Measurements from ENCODE around the gene TROAP. TPM values are rescaled to one million over a fixed set of nuclear protein-coding genes. Genes with fewer than 3 reads are reported as not detected.

TROAP gene
- total RNA-seq, 3 donors from 2014 or later (not counting 1 experiment from before 2014, with no cell fraction given) = 0.58 to 3.0 (median 2.2) TPM

DNA sequence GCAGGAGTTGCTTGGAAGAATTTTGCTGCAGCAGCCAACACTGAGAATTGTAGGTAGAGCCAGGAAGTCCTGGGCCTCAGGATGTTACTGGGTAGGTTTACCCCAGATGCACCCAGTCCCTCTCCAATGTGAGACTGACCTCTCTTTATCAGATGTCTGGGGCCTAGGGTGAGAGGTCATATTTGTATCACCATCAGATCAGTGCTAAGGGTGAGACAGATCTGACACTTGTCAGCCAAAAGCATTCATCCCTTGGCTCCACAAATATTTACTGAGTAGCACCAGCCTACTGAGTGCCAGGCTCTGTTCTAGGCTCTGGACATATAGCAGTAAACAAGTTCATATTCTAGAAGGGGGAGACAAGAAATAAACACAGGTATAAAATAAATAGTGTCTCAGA is 4.3 kb downstream of the TROAP start:
- H3K27ac ChIP-seq (ENCODE audit: low read length) = no peak overlapping the region
- H3K4me1 ChIP-seq (ENCODE audit: control insufficient read depth, insufficient read depth, low read length) = peaks cover 11% of the 10 kb centered on the region
- no peaks in the 10 kb centered on the region for H3K9me3 Mint-ChIP-seq
- peaks cover 14 to 18% of the 10 kb centered on the region in 2 donors for H3K4me1 Mint-ChIP-seq
- H3K36me3 ChIP-seq (ENCODE audit: control insufficient read depth, insufficient read depth, low read length) = no peaks in the 10 kb centered on the region
- H3K4me3 Mint-ChIP-seq = no peak overlapping the region
- peaks cover 1% of the 10 kb centered on the region for H3K27me3 ChIP-seq (ENCODE audit: control insufficient read depth, insufficient read depth, low read length)
- ATAC-seq = no peak
- no peaks in the 10 kb centered on the region for H3K9me3 ChIP-seq (ENCODE audit: control insufficient read depth, insufficient read depth, low read length)
- peaks cover 7 to 9% of the 10 kb centered on the region in 2 donors for H3K27me3 Mint-ChIP-seq (ENCODE audit: low read depth in 2 of 2)
- no peak overlapping the region for H3K4me3 ChIP-seq (ENCODE audit: low read length)
- DNase-seq = no peak
- no peaks in the 10 kb centered on the region for H3K36me3 Mint-ChIP-seq
- TF ChIP-seq, protein P1, sequence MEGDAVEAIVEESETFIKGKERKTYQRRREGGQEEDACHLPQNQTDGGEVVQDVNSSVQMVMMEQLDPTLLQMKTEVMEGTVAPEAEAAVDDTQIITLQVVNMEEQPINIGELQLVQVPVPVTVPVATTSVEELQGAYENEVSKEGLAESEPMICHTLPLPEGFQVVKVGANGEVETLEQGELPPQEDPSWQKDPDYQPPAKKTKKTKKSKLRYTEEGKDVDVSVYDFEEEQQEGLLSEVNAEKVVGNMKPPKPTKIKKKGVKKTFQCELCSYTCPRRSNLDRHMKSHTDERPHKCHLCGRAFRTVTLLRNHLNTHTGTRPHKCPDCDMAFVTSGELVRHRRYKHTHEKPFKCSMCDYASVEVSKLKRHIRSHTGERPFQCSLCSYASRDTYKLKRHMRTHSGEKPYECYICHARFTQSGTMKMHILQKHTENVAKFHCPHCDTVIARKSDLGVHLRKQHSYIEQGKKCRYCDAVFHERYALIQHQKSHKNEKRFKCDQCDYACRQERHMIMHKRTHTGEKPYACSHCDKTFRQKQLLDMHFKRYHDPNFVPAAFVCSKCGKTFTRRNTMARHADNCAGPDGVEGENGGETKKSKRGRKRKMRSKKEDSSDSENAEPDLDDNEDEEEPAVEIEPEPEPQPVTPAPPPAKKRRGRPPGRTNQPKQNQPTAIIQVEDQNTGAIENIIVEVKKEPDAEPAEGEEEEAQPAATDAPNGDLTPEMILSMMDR (IDR thresholded peaks at IDR 0.05) = no peak
- H3K27ac Mint-ChIP-seq = no peak overlapping the region
- intact Hi-C loops (cut with micrococcal nuclease) = no loop called here

DNA sequence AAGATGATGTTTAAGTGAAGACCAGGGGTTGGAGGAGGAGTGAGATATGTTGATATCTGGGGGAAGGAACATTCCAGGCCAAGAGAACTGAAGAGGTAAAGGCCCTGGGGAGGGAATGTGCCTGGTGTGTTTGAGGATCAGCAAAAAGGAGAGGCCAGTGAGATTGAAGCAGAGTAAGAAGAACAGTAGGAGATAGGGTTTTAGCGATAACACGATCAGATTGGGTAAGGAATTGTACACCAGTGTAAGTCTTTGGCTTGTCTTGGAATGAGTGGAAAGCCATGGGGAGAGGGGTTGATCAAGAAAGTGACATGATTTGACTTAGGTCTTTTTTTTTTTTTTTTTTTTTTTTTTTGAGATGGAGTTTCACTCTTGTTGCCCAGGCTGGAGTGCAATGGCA is 4.8 kb downstream of the TROAP start:
- WGBS (ENCODE audit: insufficient coverage) = 100% methylated on average over 2 of the region's 2 CpGs
- Histone ChIP-seq H3K9me3 (ENCODE audit: control insufficient read depth, insufficient read depth, low read length) (no peaks in the 10 kb centered on the region), H3K27me3 (ENCODE audit: control insufficient read depth, insufficient read depth, low read length) (peaks cover 3% of the 10 kb centered on the region), H3K36me3 (ENCODE audit: control insufficient read depth, insufficient read depth, low read length) (no peaks in the 10 kb centered on the region), H3K4me3 (ENCODE audit: low read length) (no peak overlapping the region), H3K4me1 (ENCODE audit: control insufficient read depth, insufficient read depth, low read length) (peaks cover 14% of the 10 kb centered on the region), H3K27ac (ENCODE audit: low read length) (no peak overlapping the region)
- TF ChIP-seq, protein P1 (IDR thresholded peaks at IDR 0.05) = no peak
- H3K36me3 Mint-ChIP-seq = no peaks in the 10 kb centered on the region
- intact Hi-C loops (cut with micrococcal nuclease) = no loop called here
- ATAC-seq (no peak), DNase-seq (no peak)
- H3K27me3 Mint-ChIP-seq (ENCODE audit: low read depth in 2 of 2) = peaks cover 13% of the 10 kb centered on the region in 2 donors
- no peak overlapping the region for H3K4me3 Mint-ChIP-seq
- H3K4me1 Mint-ChIP-seq = peaks cover 9 to 20% of the 10 kb centered on the region in 2 donors
- no peaks in the 10 kb centered on the region for H3K9me3 Mint-ChIP-seq
- no peak overlapping the region for H3K27ac Mint-ChIP-seq

DNA sequence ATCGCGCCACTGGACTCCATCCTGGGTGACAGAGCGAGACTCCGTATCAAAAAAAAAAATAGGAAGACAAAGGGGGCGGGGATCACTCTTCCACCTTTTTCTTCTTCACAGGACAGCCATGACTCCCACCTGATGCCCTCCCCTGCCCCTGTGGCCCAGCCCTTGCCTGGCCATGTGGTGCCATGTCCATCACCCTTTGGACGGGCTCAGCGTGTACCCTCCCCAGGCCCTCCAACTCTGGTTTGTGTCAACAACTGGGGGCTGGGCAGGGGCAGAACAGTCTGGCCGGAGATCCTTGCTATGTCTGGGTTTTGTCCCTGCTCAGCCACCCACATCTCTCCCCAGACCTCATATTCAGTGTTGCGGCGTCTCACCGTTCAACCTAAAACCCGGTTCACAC is 5.8 kb downstream of the TROAP start:
- no peak overlapping the region for H3K27ac ChIP-seq (ENCODE audit: low read length)
- intact Hi-C loops (cut with micrococcal nuclease) = no loop called here
- Mint-ChIP-seq H3K27ac (no peak overlapping the region), H3K9me3 (no peaks in the 10 kb centered on the region), H3K4me3 (no peak overlapping the region), H3K36me3 (no peaks in the 10 kb centered on the region), H3K4me1 (peaks cover 0 to 16% of the 10 kb centered on the region in 2 donors), H3K27me3 (ENCODE audit: low read depth in 2 of 2) (peaks cover 17% of the 10 kb centered on the region in 2 donors)
- DNase-seq (no peak), ATAC-seq (no peak)
- H3K27me3 ChIP-seq (ENCODE audit: control insufficient read depth, insufficient read depth, low read length) = peaks cover 8% of the 10 kb centered on the region
- no peak overlapping the region for H3K4me3 ChIP-seq (ENCODE audit: low read length)
- H3K36me3 ChIP-seq (ENCODE audit: control insufficient read depth, insufficient read depth, low read length) = no peaks in the 10 kb centered on the region
- H3K9me3 ChIP-seq (ENCODE audit: control insufficient read depth, insufficient read depth, low read length) = no peaks in the 10 kb centered on the region
- WGBS (ENCODE audit: insufficient coverage) = 97% methylated on average over 8 of the region's 12 CpGs
- TF ChIP-seq, protein P1 (IDR thresholded peaks at IDR 0.05) = no peak
- peaks cover 12% of the 10 kb centered on the region for H3K4me1 ChIP-seq (ENCODE audit: control insufficient read depth, insufficient read depth, low read length)

DNA sequence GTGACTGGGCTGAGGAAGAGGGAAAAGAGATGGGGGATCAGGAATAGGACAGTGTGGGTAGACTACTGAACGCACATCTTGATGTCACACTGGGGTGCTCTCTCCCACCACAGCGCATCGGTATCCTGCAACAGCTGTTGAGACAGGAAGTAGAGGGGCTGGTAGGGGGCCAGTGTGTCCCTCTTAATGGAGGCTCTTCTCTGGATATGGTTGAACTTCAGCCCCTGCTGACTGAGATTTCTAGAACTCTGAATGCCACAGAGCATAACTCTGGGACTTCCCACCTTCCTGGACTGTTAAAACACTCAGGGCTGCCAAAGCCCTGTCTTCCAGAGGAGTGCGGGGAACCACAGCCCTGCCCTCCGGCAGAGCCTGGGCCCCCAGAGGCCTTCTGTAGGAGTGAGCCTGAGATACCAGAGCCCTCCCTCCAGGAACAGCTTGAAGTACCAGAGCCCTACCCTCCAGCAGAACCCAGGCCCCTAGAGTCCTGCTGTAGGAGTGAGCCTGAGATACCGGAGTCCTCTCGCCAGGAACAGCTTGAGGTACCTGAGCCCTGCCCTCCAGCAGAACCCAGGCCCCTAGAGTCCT is 7.1 kb downstream of the TROAP start:
- Histone ChIP-seq H3K4me1 (ENCODE audit: control insufficient read depth, insufficient read depth, low read length) (peaks cover 11% of the 10 kb centered on the region), H3K4me3 (ENCODE audit: low read length) (no peak overlapping the region), H3K9me3 (ENCODE audit: control insufficient read depth, insufficient read depth, low read length) (no peaks in the 10 kb centered on the region), H3K36me3 (ENCODE audit: control insufficient read depth, insufficient read depth, low read length) (no peaks in the 10 kb centered on the region), H3K27me3 (ENCODE audit: control insufficient read depth, insufficient read depth, low read length) (peaks cover 16% of the 10 kb centered on the region), H3K27ac (ENCODE audit: low read length) (no peak overlapping the region)
- no peak for ATAC-seq
- Mint-ChIP-seq H3K27ac (no peak overlapping the region), H3K4me1 (peaks cover 0 to 16% of the 10 kb centered on the region in 2 donors), H3K9me3 (no peaks in the 10 kb centered on the region), H3K4me3 (no peak overlapping the region), H3K27me3 (ENCODE audit: low read depth in 2 of 2) (peaks cover 24 to 26% of the 10 kb centered on the region in 2 donors), H3K36me3 (no peaks in the 10 kb centered on the region)
- DNase-seq = no peak
- WGBS (ENCODE audit: insufficient coverage) = 96% methylated on average over 7 of the region's 7 CpGs
- TF ChIP-seq, protein P1 (IDR thresholded peaks at IDR 0.05) = no peak
- intact Hi-C loops (cut with micrococcal nuclease) = no loop called here

All from natural killer cell (primary cell).